A549 (cell line): ENCODE data around the gene TMEM131. TPM values are rescaled to one million over a fixed set of nuclear protein-coding genes. Genes with fewer than 3 reads are reported as not detected.

Experiments used
- ATAC-seq, 2 experiments: fragments of 200-7000 bp in 1 of 2; fragments of >200 bp in 1 of 2; cut with Nextera tagmentation in 1 of 2; cut with Tn5 transposase in 1 of 2; 3 replicates each; pipeline versions ENCODE4 v1.8.0 to v1.9.1; 2018 to 2020; ENCODE audit warnings: mild to moderate bottlenecking in 1 of 2, moderate library complexity in 1 of 2
- CTCF ChIA-PET: fragments of 300-600 bp; sonication (Branson Sonifier 250); formaldehyde crosslinking; extraction: SDS; loops from one replicate; lab custom pipeline; 2021; ENCODE audit warnings: antibody characterized with exemption, inconsistent platforms; lab: Yijun Ruan, JAX
- POLR2A ChIA-PET: fragments of 350-600 bp; formaldehyde crosslinking; extraction: SDS; loops from one replicate; lab custom pipeline; 2021; ENCODE audit warnings: antibody characterized with exemption, inconsistent platforms; lab: Yijun Ruan, JAX
- DNase-seq, 2 experiments: peaks; one replicate each; pipeline versions ENCODE4 v3.0.0 to v3.0.0-alpha.2; 2011 to 2016; ENCODE audit warnings: low read depth in 1 of 2, low spot score in 1 of 2
- FAIRE-seq: peaks from 2 replicates; lab custom pipeline; 2011; peaks lifted over from hg19 to GRCh38; lab: Jason Lieb, UNC
- H3K27ac ChIP-seq, 2 experiments: fragments of >200 bp; sonication (Bioruptor Twin); formaldehyde crosslinking; 3 replicates each; pipeline ENCODE4 v1.5.1; 2016 to 2017
- H3K4me1 ChIP-seq: fragments of >200 bp; sonication (Bioruptor Twin); formaldehyde crosslinking; 3 replicates; pipeline ENCODE4 v1.6.1; 2016
- H3K4me2 ChIP-seq: fragments of >200 bp; sonication (Bioruptor Twin); formaldehyde crosslinking; 3 replicates; pipeline ENCODE4 v1.6.1; 2016
- H3K4me3 ChIP-seq: fragments of >200 bp; sonication (Bioruptor Twin); formaldehyde crosslinking; 3 replicates; pipeline ENCODE4 v1.5.1; 2016
- H3K9me3 ChIP-seq: fragments of >200 bp; sonication (Bioruptor Twin); formaldehyde crosslinking; 3 replicates; pipeline ENCODE4 v1.6.1; 2016
- BHLHE40 ChIP-seq: IDR thresholded peaks from 2 replicates; pipeline ENCODE4 v1.6.1; 2012; ENCODE audit warnings: low read depth, low read length, inconsistent platforms
- CBX8 ChIP-seq: fragments of 200-600 bp; sonication (generic); IDR thresholded peaks from 2 replicates; pipeline ENCODE4 v1.6.1; 2016
- CEBPB ChIP-seq, 2 experiments: fragments of >200 bp in 1 of 2; sonication (Bioruptor Twin) in 1 of 2; formaldehyde crosslinking in 1 of 2; IDR thresholded peaks; 2 replicates each; pipeline ENCODE4 v1.6.1; 2012 to 2016
- CHD2 ChIP-seq: fragments of 150-350 bp; IDR thresholded peaks from 2 replicates; pipeline ENCODE4 v1.6.1; 2014; ENCODE audit warnings: low read length; ENCODE audit not compliant: partially characterized antibody
- EHF ChIP-seq: fragments of 250-450 bp; sonication (Bioruptor Pico); IDR thresholded peaks from 2 replicates; pipeline ENCODE4 v1.5.0; 2020; ENCODE audit warnings: mild to moderate bottlenecking
- EP300 ChIP-seq, 2 experiments: fragments of >200 bp; sonication (Bioruptor Twin); formaldehyde crosslinking; IDR thresholded peaks; 2 replicates in 1 of 2; 3 replicates in 1 of 2; pipeline ENCODE4 v1.6.1; 2016 to 2017
- ESRRA ChIP-seq: fragments of 150-350 bp; IDR thresholded peaks from 2 replicates; pipeline ENCODE4 v1.6.1; 2014; ENCODE audit warnings: mild to moderate bottlenecking, low read length, borderline replicate concordance
- FOSB ChIP-seq: fragments of 250-450 bp; sonication (Bioruptor Pico); IDR thresholded peaks from 2 replicates; pipeline ENCODE4 v1.5.0; 2020; ENCODE audit warnings: mild to moderate bottlenecking, moderate library complexity
- FOXS1 ChIP-seq: fragments of 250-450 bp; sonication (Bioruptor Pico); IDR thresholded peaks from 2 replicates; pipeline ENCODE4 v1.5.0; 2020; ENCODE audit warnings: mild to moderate bottlenecking, moderate library complexity
- GATA3 ChIP-seq: IDR thresholded peaks from 2 replicates; pipeline ENCODE4 v1.6.1; 2012; ENCODE audit warnings: borderline replicate concordance
- HDAC2 ChIP-seq: fragments of 200-600 bp; sonication (generic); IDR thresholded peaks from 2 replicates; pipeline ENCODE4 v1.6.1; 2016
- HEYL ChIP-seq: fragments of 250-450 bp; sonication (Bioruptor Pico); IDR thresholded peaks from 2 replicates; pipeline ENCODE4 v1.8.0; 2021; ENCODE audit warnings: mild to moderate bottlenecking, moderate library complexity
- HMGXB4 ChIP-seq: fragments of 250-450 bp; sonication (Bioruptor Pico); IDR thresholded peaks from 2 replicates; pipeline ENCODE4 v1.5.0; 2021; ENCODE audit warnings: mild to moderate bottlenecking, moderate library complexity, borderline replicate concordance
- HOXA7 ChIP-seq: fragments of 250-450 bp; sonication (Bioruptor Pico); IDR thresholded peaks from 2 replicates; pipeline ENCODE4 v1.5.0; 2020; ENCODE audit warnings: mild to moderate bottlenecking, moderate library complexity
- HOXB13 ChIP-seq: fragments of 250-450 bp; sonication (Bioruptor Pico); IDR thresholded peaks from 2 replicates; pipeline ENCODE4 v1.5.0; 2020; ENCODE audit warnings: low read depth, mild to moderate bottlenecking, moderate library complexity
- JUNB ChIP-seq: fragments of >200 bp; sonication (Bioruptor Twin); formaldehyde crosslinking; IDR thresholded peaks from 2 replicates; pipeline ENCODE4 v1.6.1; 2016
- KDM1A ChIP-seq: fragments of 200-600 bp; sonication (generic); IDR thresholded peaks from 2 replicates; pipeline ENCODE4 v1.6.1; 2016; ENCODE audit warnings: low read depth, mild to moderate bottlenecking
- MAFK ChIP-seq: fragments of 450-650 bp; IDR thresholded peaks from 2 replicates; pipeline ENCODE4 v1.6.1; 2014; ENCODE audit not compliant: partially characterized antibody
- MYC ChIP-seq: IDR thresholded peaks from 2 replicates; pipeline ENCODE4 v1.6.1; 2012; ENCODE audit warnings: mild to moderate bottlenecking, inconsistent platforms, low read length, improper control_type of control experiment, borderline replicate concordance
- NPAS2 ChIP-seq: fragments of 250-450 bp; sonication (Bioruptor Pico); IDR thresholded peaks from 2 replicates; pipeline ENCODE4 v1.8.0; 2022; ENCODE audit warnings: mild to moderate bottlenecking, moderate library complexity, borderline replicate concordance
- PHF8 ChIP-seq: fragments of 200-600 bp; sonication (generic); IDR thresholded peaks from 2 replicates; pipeline ENCODE4 v1.6.1; 2016; ENCODE audit warnings: low read depth, mild to moderate bottlenecking, antibody characterized with exemption, moderate library complexity, borderline replicate concordance
- POLR2AphosphoS2 ChIP-seq: conservative IDR thresholded peaks from 2 replicates; pipeline ENCODE4 v1.6.1; 2012; ENCODE audit warnings: low read length, improper control_type of control experiment, inconsistent platforms
- TP53 ChIP-seq: fragments of 250-450 bp; sonication (Bioruptor Pico); IDR thresholded peaks from 2 replicates; pipeline ENCODE4 v1.5.0; 2021; ENCODE audit warnings: mild to moderate bottlenecking, moderate library complexity
- ZC3H11A ChIP-seq: fragments of 450-650 bp; IDR thresholded peaks from 2 replicates; pipeline ENCODE4 v1.6.1; 2014; ENCODE audit warnings: antibody characterized with exemption, mild to moderate bottlenecking
- ZFP36 ChIP-seq: fragments of 450-650 bp; IDR thresholded peaks from 2 replicates; pipeline ENCODE4 v1.6.1; 2014; ENCODE audit warnings: borderline replicate concordance; ENCODE audit not compliant: partially characterized antibody
- ZNF302 ChIP-seq: fragments of 250-450 bp; sonication (Bioruptor Pico); IDR thresholded peaks from 2 replicates; pipeline ENCODE4 v1.9.0; 2021; ENCODE audit warnings: inconsistent platforms, mild to moderate bottlenecking, moderate library complexity
- WGBS: methylation state at CpG from one replicate; pipeline ENCODE4 v1.1.6; 2017; ENCODE audit errors: missing lambda C conversion rate; 5-methylcytosine and 5-hydroxymethylcytosine counted together
- polyA plus RNA-seq, 4 experiments: library from polyadenylated mRNA; depleted of rRNA in 3 of 4; stranded (reverse); fragments of >200 nt; fragmentation: RNase III in 1 of 4; extraction: RNeasy Plus Mini Kit Qiagen cat#74134 plus additional on column Dnase treatment in 1 of 4; gene quantifications; 2 replicates in 3 of 4; 3 replicates in 1 of 4; pipeline ENCODE4 v1.2.3, GENCODE V29; 2011 to 2017
- TF ChIP-seq, protein P1 (sequence below): fragments of >200 bp; sonication (Bioruptor Twin); formaldehyde crosslinking; IDR thresholded peaks from 3 replicates; pipeline ENCODE4 v1.6.1; 2016
- TF ChIP-seq, protein P2 (sequence below): IDR thresholded peaks from 2 replicates; pipeline ENCODE4 v1.6.1; 2012

TMEM131 gene
- polyA plus RNA-seq, 2 of the 4 experiments (the other 2 are of a cell fraction), result 14.5 to 21.8 TPM

GRCh38 chr2:97722227-97722626 is 273.5 kb downstream of the TMEM131 start:
- H3K27ac ChIP-seq, result no peak overlapping the region
- 79% methylated on average over 6 of the region's 6 CpGs for WGBS
- DNase-seq (no peak), ATAC-seq (no peak), FAIRE-seq (no peak)
- POLR2A ChIA-PET, result no interaction called here
- no peak for TF ChIP-seq KDM1A
- no peak for TF ChIP-seq POLR2AphosphoS2
- no peak for TF ChIP-seq CHD2
- TF ChIP-seq, protein P1, sequence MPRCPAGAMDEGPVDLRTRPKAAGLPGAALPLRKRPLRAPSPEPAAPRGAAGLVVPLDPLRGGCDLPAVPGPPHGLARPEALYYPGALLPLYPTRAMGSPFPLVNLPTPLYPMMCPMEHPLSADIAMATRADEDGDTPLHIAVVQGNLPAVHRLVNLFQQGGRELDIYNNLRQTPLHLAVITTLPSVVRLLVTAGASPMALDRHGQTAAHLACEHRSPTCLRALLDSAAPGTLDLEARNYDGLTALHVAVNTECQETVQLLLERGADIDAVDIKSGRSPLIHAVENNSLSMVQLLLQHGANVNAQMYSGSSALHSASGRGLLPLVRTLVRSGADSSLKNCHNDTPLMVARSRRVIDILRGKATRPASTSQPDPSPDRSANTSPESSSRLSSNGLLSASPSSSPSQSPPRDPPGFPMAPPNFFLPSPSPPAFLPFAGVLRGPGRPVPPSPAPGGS, result no peak
- no peak for TF ChIP-seq ESRRA
- TF ChIP-seq HEYL (CRISPR knock-in tag), result no peak
- no peak for TF ChIP-seq ZFP36
- no peak for TF ChIP-seq HMGXB4
- no peak for TF ChIP-seq MYC
- no peak for TF ChIP-seq HDAC2
- TF ChIP-seq FOXS1, result no peak
- TF ChIP-seq ZNF302 (CRISPR knock-in tag), result no peak
- no peak for TF ChIP-seq NPAS2 (CRISPR knock-in tag)
- TF ChIP-seq, protein P2, sequence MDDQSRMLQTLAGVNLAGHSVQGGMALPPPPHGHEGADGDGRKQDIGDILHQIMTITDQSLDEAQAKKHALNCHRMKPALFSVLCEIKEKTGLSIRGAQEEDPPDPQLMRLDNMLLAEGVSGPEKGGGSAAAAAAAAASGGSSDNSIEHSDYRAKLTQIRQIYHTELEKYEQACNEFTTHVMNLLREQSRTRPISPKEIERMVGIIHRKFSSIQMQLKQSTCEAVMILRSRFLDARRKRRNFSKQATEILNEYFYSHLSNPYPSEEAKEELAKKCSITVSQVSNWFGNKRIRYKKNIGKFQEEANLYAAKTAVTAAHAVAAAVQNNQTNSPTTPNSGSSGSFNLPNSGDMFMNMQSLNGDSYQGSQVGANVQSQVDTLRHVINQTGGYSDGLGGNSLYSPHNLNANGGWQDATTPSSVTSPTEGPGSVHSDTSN, result no peak
- TF ChIP-seq EP300 (IDR thresholded peaks at IDR 0.05), result no peak
- TF ChIP-seq FOSB, result no peak
- TF ChIP-seq JUNB, result no peak
- no peaks in the 10 kb centered on the region for H3K9me3 ChIP-seq
- CTCF ChIA-PET, result no interaction called here
- no peak overlapping the region for H3K4me3 ChIP-seq
- H3K4me2 ChIP-seq, result no peak overlapping the region
- H3K4me1 ChIP-seq, result no peaks in the 10 kb centered on the region

DNA sequence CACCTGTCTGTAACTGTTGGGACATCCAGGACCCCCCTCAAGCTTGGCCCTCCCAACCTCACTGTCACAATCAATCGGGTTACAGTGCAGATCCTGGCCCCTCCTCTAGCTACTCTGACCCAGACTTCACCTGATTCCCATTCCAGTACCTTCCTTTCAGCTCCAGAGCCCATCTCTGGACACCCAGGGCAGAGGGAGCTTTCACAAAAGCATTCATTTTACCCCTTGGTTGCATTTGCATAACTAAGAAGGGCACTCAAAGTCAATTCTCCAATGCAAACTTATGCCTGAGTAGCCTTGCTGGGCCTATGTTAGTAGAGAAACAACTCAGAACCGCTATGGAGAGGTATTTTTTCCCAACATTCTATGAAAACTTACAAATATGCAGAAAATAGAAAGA is 275.0 kb downstream of the TMEM131 start:
- no peak for FAIRE-seq
- ChIA-PET POLR2A (no interaction called here), CTCF (interaction anchor here (0.8 to 1.4 kb wide), 2 partner anchors 10 to 86 kb away, joined by 3 to 4 read pairs; no protein-coding TSS in a partner anchor)
- DNase-seq, result no peak
- H3K9me3 ChIP-seq, result no peaks in the 10 kb centered on the region
- H3K4me2 ChIP-seq, result no peak overlapping the region
- WGBS, result 23% methylated on average over 2 of the region's 2 CpGs
- ATAC-seq, result no peak
- no peak for TF ChIP-seq HMGXB4
- TF ChIP-seq CHD2, result no peak
- no peak for TF ChIP-seq CBX8
- TF ChIP-seq GATA3, result no peak
- no peak for TF ChIP-seq MYC
- no peak for TF ChIP-seq CEBPB (IDR thresholded peaks at IDR 0.05)
- TF ChIP-seq HOXA7 (CRISPR knock-in tag), result no peak
- no peak for TF ChIP-seq ZC3H11A
- no peak for TF ChIP-seq MAFK
- TF ChIP-seq EHF, result no peak
- no peak for TF ChIP-seq PHF8
- TF ChIP-seq BHLHE40, result no peak
- no peak for TF ChIP-seq HDAC2
- no peak for TF ChIP-seq HOXB13 (CRISPR knock-in tag)
- no peak for TF ChIP-seq TP53 (CRISPR knock-in tag)
- no peak overlapping the region for H3K4me3 ChIP-seq
- H3K4me1 ChIP-seq, result no peaks in the 10 kb centered on the region
- H3K27ac ChIP-seq, result no peak overlapping the region
